Left ventricle myocardium inferior (tissue), 1 donor: ENCODE measurements around the gene ANGEL1. TPM values are rescaled to one million over a fixed set of nuclear protein-coding genes. Genes with fewer than 3 reads are reported as not detected.

Experiments
- DNase-seq: peaks from one replicate; pipeline ENCODE4 v3.0.0-alpha.2; 2020
- H3K27ac ChIP-seq: fragments of 200-600 bp; replicated peaks from 2 replicates; pipeline ENCODE4 v1.8.0; 2021
- H3K27me3 ChIP-seq: fragments of 200-600 bp; 2 replicates; pipeline ENCODE4 v1.8.0; 2021; ENCODE audit warnings: low read depth
- H3K36me3 ChIP-seq: fragments of 200-600 bp; 2 replicates; pipeline ENCODE4 v1.8.0; 2021
- H3K4me1 ChIP-seq: fragments of 200-600 bp; 2 replicates; pipeline ENCODE4 v1.8.0; 2021
- H3K4me3 ChIP-seq: fragments of 200-600 bp; 2 replicates; pipeline ENCODE4 v1.8.0; 2021; ENCODE audit warnings: mild to moderate bottlenecking, moderate library complexity
- H3K9me3 ChIP-seq: fragments of 200-600 bp; replicated peaks from 2 replicates; pipeline ENCODE4 v1.8.0; 2021
- intact Hi-C: fragments of 100-400 bp; cut with micrococcal nuclease; formaldehyde crosslinking; loops from one replicate; pipeline ENCODE4 v1.11.0; 2022
- long read RNA-seq: library from polyadenylated mRNA; unstranded; transcript quantifications from one replicate; pipeline ENCODE4 v2.0.0, GENCODE V29; 2021
- total RNA-seq: library from RNA; stranded (reverse); fragmentation: NEBNext Ultra II Directional; extraction: Animal tissue kit (Norgen Biotek cat#: 25700); gene quantifications from one replicate; pipeline ENCODE4 v1.2.1, GENCODE V29; 2021
- TF ChIP-seq, protein P1 (sequence below): fragments of 200-600 bp; IDR thresholded peaks from 2 replicates; pipeline ENCODE4 v1.8.0; 2021; ENCODE audit warnings: antibody characterized with exemption, mild to moderate bottlenecking, borderline replicate concordance
- donor health status: DM: no; HTN: yes; CAD: no; lungs with severe emphysema.

Gene ANGEL1, protein sequence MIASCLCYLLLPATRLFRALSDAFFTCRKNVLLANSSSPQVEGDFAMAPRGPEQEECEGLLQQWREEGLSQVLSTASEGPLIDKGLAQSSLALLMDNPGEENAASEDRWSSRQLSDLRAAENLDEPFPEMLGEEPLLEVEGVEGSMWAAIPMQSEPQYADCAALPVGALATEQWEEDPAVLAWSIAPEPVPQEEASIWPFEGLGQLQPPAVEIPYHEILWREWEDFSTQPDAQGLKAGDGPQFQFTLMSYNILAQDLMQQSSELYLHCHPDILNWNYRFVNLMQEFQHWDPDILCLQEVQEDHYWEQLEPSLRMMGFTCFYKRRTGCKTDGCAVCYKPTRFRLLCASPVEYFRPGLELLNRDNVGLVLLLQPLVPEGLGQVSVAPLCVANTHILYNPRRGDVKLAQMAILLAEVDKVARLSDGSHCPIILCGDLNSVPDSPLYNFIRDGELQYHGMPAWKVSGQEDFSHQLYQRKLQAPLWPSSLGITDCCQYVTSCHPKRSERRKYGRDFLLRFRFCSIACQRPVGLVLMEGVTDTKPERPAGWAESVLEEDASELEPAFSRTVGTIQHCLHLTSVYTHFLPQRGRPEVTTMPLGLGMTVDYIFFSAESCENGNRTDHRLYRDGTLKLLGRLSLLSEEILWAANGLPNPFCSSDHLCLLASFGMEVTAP
- 9.3 TPM for total RNA-seq
- long read RNA-seq, full-length matches to known transcripts: 21 of 30 reads
- long read RNA-seq, partial matches to known transcripts: 0 of 30 reads
- long read RNA-seq, other reads (novel, unspliced or antisense): 9 of 30 reads

DNA sequence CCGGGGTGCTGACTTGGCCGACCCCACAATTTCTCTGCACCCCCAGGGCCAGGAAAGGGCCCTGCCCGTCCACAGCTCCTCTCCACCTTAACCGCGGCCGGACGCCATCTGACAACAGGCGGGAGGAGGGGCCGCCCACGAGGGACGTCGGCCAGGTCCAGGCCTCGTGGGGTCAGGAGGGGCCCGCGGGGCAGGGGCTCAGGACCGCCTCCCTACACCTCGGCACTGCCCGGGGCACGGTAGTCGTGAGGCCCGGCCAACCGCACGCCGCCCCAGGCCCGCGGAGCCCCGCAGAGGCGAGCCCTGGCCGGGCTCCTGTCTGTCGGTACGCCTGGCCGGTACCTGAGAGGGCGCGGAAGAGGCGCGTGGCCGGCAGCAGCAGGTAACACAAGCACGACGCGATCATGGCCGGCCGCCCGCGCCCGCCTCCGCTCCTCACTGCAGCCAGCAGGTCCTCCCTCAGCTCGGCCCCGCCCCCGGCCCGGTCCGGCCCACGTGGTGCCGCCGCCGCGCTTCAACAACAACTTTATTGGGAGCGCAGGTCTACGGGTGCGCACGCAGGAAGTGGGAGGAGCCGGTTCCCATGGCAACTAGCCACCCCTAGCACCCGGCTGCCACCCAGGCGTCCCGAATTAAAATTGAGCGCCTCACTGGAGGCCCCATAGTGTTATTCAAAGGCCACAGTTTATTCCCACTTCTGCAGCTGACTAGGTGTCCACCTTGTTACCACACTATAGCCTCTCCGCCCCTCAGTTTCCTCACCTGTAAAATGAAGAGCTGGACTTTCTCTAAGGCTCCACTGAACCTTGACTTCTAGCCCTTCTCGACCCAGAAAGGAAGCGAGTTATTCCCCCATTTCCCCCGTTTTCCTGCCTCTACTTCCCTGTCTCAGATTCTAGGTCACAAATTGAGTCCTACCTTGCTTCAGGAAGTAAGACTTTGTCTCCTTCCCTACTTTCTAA lies at the start of gene ANGEL1:
ANGEL1 (minus strand) TSS at position 461 of the 962 bp plus-strand sequence; CDS start at position 406, 55 bp downstream.
- no peaks in the 10 kb centered on the region for H3K27me3 ChIP-seq
- peak; percentile 97 for DNase-seq
- H3K27ac ChIP-seq: peak within 1 kb of the TSS; percentile 85
- peaks cover 43% of the 10 kb centered on the region for H3K4me1 ChIP-seq
- peak within 1 kb of the TSS; percentile 74 for H3K4me3 ChIP-seq
- H3K9me3 ChIP-seq: no peaks in the 10 kb centered on the region
- peaks cover 18% of the 10 kb centered on the region for H3K36me3 ChIP-seq
- intact Hi-C loops: no loop called here
- TF ChIP-seq, protein P1, sequence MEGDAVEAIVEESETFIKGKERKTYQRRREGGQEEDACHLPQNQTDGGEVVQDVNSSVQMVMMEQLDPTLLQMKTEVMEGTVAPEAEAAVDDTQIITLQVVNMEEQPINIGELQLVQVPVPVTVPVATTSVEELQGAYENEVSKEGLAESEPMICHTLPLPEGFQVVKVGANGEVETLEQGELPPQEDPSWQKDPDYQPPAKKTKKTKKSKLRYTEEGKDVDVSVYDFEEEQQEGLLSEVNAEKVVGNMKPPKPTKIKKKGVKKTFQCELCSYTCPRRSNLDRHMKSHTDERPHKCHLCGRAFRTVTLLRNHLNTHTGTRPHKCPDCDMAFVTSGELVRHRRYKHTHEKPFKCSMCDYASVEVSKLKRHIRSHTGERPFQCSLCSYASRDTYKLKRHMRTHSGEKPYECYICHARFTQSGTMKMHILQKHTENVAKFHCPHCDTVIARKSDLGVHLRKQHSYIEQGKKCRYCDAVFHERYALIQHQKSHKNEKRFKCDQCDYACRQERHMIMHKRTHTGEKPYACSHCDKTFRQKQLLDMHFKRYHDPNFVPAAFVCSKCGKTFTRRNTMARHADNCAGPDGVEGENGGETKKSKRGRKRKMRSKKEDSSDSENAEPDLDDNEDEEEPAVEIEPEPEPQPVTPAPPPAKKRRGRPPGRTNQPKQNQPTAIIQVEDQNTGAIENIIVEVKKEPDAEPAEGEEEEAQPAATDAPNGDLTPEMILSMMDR: no peak

DNA sequence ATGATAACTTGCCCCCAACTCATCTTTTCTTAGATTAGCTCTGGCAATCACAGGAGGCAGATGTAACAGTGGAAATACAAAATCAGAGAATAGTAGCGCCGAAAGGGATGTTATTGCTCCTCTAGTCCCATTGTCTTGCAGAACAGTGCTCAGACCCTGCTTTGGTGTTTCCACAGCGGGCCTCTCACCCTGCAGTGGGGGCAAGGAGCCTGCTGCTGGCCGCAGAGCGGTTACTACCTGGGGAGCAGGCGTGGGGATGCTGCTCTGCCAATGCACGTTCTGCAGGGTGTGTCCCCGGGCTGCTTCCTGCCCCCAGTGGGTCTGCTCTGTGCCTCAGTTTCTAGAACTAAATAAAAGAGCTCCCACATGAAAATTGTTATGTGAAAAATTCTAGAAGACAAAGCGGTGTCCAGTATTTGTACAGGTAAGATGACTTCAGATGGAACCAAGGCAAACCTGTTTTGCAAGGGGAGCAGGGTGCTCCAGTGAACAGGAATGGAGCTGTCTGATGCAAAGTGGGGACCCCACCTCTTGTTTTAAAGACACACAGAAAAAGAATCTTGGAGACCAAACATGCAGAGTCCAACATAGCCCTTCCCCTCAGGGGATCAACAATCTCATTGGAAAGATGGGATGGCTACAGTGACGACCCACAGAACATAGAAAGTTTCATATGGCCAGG lies 49.0 kb upstream of the ANGEL1 start:
- no peaks in the 10 kb centered on the region for H3K27me3 ChIP-seq
- H3K27ac ChIP-seq: no peak overlapping the region
- no peaks in the 10 kb centered on the region for H3K36me3 ChIP-seq
- intact Hi-C loops: no loop called here
- no peak for DNase-seq
- TF ChIP-seq, protein P1: no peak
- H3K9me3 ChIP-seq: no peaks in the 10 kb centered on the region
- no peak overlapping the region for H3K4me3 ChIP-seq
- peaks cover 35% of the 10 kb centered on the region for H3K4me1 ChIP-seq

DNA sequence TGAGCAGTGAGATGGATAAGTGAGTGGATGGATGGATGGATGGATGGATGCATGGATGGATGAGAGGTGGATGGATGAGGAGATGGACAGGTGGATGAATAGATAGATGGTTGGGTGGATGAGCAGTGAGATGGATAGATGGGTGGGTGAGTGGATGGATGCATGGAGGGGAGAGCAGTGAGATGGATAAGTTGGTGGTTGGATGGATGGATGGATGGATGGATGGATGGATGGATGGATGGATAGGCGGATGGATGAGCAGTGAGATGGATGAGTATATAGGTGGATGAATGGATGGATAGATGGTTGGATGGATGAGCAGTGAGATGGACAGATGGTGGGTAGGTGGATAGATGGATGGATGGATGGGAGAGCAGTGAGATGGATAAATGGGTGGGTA lies 44.1 kb upstream of the ANGEL1 start:
- Histone ChIP-seq H3K4me3 (no peak overlapping the region), H3K4me1 (no peaks in the 10 kb centered on the region), H3K36me3 (no peaks in the 10 kb centered on the region), H3K27me3 (no peaks in the 10 kb centered on the region), H3K27ac (no peak overlapping the region), H3K9me3 (no peaks in the 10 kb centered on the region)
- TF ChIP-seq, protein P1: no peak
- intact Hi-C loops: no loop called here
- DNase-seq: no peak

DNA sequence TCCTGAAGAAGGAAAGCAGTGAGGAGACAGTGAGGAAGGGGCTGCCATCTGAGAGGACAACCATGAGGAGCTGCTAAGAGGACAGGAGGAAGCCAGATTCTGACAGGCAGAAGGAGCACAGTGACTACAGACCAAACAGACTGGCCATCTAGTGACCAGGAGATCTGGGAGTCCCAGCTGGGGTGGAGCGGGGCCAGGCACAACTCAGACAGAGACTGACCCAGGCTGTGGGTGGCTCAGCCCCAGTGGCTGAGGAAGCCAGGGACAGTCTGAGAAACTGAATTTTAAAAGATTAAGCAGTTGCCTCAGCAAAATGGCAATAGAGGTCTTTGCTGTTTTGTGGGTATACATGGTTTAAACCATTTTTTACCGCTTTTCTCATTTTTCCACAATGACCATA lies 42.4 kb upstream of the ANGEL1 start:
- Histone ChIP-seq H3K27ac (no peak overlapping the region), H3K27me3 (no peaks in the 10 kb centered on the region), H3K36me3 (no peaks in the 10 kb centered on the region), H3K9me3 (no peaks in the 10 kb centered on the region), H3K4me3 (no peak overlapping the region), H3K4me1 (no peaks in the 10 kb centered on the region)
- TF ChIP-seq, protein P1: no peak
- DNase-seq: no peak
- intact Hi-C loops: no loop called here
